ENCODE data around the gene TRPM8. TPM values are rescaled to one million over a fixed set of nuclear protein-coding genes. Genes with fewer than 3 reads are reported as not detected.

TRPM8 gene
- total and polyA plus RNA-seq, 2 of the 8 experiments (the other 6 are each of a cell fraction or from before 2014, with no cell fraction given), result 0.18 to 0.54 TPM

- H3K14ac ChIP-seq (ENCODE audit: insufficient read length), result no peak overlapping the region
- H4K8ac ChIP-seq (ENCODE audit: extremely low read depth, insufficient read depth, low read length), result no peak overlapping the region
- H3K23me2 ChIP-seq (ENCODE audit: low read depth, low read length), result no peaks in the 10 kb centered on the region
- H4K20me1 ChIP-seq (replicated peaks in 1 of 2; ENCODE audit: control insufficient read depth in 1 of 2, insufficient read depth in 2 of 2, low read length in 2 of 2), result no peaks in the 10 kb centered on the region
- H4K91ac ChIP-seq (replicated peaks; ENCODE audit: insufficient read length, low read length), result no peak overlapping the region
- H3K9me3 ChIP-seq (ENCODE audit: insufficient read depth in 2 of 2, low read depth in 1 of 2, low read length in 1 of 2), result no peaks in the 10 kb centered on the region
- WGBS, 2 experiments (ENCODE audit: extremely low coverage in 1 of 2, insufficient coverage in 1 of 2, insufficient read length in 1 of 2, insufficient replicate concordance in 2 of 2, low coverage in 1 of 2, low lambda C conversion rate in 2 of 2, missing lambda C conversion rate in 1 of 2), result 94 to 100% methylated on average over 1 of the region's 1 CpG
- no peak overlapping the region for H2BK120ac ChIP-seq (replicated peaks; ENCODE audit: low read depth, low read length)
- H3K79me1 ChIP-seq (ENCODE audit: low read depth, low read length), result no peaks in the 10 kb centered on the region
- no peak overlapping the region for H2BK12ac ChIP-seq (ENCODE audit: low read depth, low read length)
- no peak for DNase-seq (ENCODE audit: low read depth in 1 of 2, low spot score in 2 of 2)
- H3K9ac ChIP-seq (replicated peaks in 1 of 4; ENCODE audit: extremely low read depth in 1 of 4, low read depth in 3 of 4, low read length in 3 of 4), result no peak overlapping the region
- no peak overlapping the region for H2BK15ac ChIP-seq (ENCODE audit: low read length)
- no peak overlapping the region for H3K23ac ChIP-seq (ENCODE audit: insufficient read length)
- H3K4me3 ChIP-seq (ENCODE audit: extremely low read depth in 1 of 4, insufficient read depth in 2 of 4, low read depth in 3 of 4, low read length in 4 of 4), result no peak overlapping the region
- H3K27me3 ChIP-seq (replicated peaks in 1 of 4; ENCODE audit: control insufficient read depth in 3 of 4, extremely low read depth in 1 of 4, insufficient read depth in 3 of 4, low read length in 3 of 4), result no peaks in the 10 kb centered on the region
- no peak overlapping the region for H4K5ac ChIP-seq (ENCODE audit: insufficient read length, low read depth, low read length)
- no peak overlapping the region for H3K27ac ChIP-seq (ENCODE audit: low read depth, low read length)
- ChIA-PET POLR2A (ENCODE audit: partially characterized antibody) (no interaction called here), CTCF (ENCODE audit: partially characterized antibody) (interaction anchor here (0.8 to 1.7 kb wide), 3 partner anchors 10 to 64 kb away, joined by 3 to 7 read pairs (median 4); no protein-coding TSS in a partner anchor)
- no peak overlapping the region for H3K4ac ChIP-seq (replicated peaks; ENCODE audit: insufficient read length, low read depth, low read length)
- H3K36me3 ChIP-seq (ENCODE audit: control insufficient read depth in 2 of 4, insufficient read depth in 4 of 4, low read length in 3 of 4), result no peaks in the 10 kb centered on the region
- FAIRE-seq, result no peak
- no peak for TF ChIP-seq EP300 (IDR thresholded peaks at IDR 0.05; ENCODE audit: borderline replicate concordance in 1 of 2, low read depth in 2 of 2, low read length in 2 of 2)
- no peak overlapping the region for H2BK5ac ChIP-seq (ENCODE audit: low read depth, low read length)
- no peak overlapping the region for H3K18ac ChIP-seq (ENCODE audit: extremely low read depth, low read length)
- no peak overlapping the region for H3K56ac ChIP-seq (replicated peaks; ENCODE audit: insufficient read length, low read depth, low read length)
- no peak overlapping the region for H2AFZ ChIP-seq (ENCODE audit: low read length)
- no peak overlapping the region for H2BK20ac ChIP-seq (ENCODE audit: low read length)
- H3K79me2 ChIP-seq (ENCODE audit: control insufficient read depth in 1 of 2, insufficient read depth in 2 of 2, low read length in 2 of 2), result no peaks in the 10 kb centered on the region
- no peaks in the 10 kb centered on the region; a peak in 1 of 7 replicates for H3K4me1 ChIP-seq (replicated peaks in 1 of 4; ENCODE audit: control insufficient read depth in 3 of 4, insufficient read depth in 4 of 4, low read length in 3 of 4)
- no peak overlapping the region for H3K4me2 ChIP-seq (ENCODE audit: insufficient read depth in 1 of 2, low read depth in 2 of 2, low read length in 2 of 2)
- H2AK5ac ChIP-seq (ENCODE audit: low read depth, low read length), result no peak overlapping the region
Measured at GRCh38 chr2:233922471-233922870, 5.3 kb downstream of the TRPM8 start.
